GM19372 (cell line): ENCODE data around the gene TCF19.
"Not testable (repeated sequence)": the region's sequence is repeated elsewhere in the genome, so short reads cannot be mapped to it uniquely, and the experiment has no call there.

ENCODE experiments used
- ATAC-seq: cut with Tn5 transposase; IDR thresholded peaks from one replicate; pipeline ENCODE4 v1.9.1; 2021; ENCODE audit warnings: mild to moderate bottlenecking, low read depth, moderate library complexity; ENCODE audit not compliant: unreplicated experiment

TCF19 gene

DNA sequence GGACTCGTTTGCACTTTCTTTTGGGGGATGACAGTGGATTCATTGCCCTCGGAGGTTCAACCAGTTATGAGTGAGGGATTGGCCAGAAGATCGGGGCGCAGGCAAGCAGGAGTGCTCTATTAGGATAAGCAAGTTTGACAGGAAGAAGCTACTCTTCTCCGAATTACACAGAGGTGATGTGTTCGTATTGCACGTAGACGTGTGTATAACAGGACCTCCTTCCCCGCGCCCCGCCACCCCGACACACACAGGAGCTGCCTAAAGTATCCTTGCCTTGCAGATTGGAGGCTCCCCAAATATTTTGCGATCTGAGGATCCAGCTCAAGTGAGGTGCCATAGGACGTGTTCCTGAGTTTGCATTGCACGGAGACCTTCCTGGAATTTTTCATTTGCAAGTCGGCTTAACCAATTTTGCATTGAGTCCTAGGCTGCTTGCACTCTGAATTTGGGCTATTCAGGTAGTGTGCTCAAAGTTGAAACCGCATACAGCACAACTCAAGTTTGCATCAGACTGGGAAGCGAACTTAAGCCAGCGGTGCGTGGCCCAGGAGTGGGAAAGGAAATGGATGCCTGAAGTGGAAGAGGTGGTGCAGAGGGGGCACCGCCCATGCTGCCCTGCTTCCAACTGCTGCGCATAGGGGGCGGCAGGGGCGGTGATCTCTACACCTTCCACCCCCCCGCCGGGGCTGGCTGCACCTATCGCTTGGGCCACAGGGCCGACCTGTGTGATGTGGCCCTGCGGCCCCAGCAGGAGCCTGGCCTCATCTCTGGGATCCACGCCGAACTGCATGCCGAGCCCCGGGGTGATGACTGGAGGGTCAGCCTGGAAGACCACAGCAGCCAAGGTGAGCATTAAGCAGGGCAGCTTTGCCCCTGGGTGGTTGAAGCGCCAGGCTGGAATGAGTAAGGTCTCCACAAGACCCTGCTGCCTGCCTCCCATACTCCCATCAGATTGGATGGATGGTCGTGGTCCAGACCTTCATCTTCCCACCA is 770 bp downstream of the TCF19 start:
- ATAC-seq = no peak

GRCh38 chr6:31161216-31162126 is 3.1 kb downstream of the TCF19 start:
- ATAC-seq = no peak

GRCh38 chr6:31162463-31163165 is 4.2 kb downstream of the TCF19 start:
- no peak for ATAC-seq

DNA sequence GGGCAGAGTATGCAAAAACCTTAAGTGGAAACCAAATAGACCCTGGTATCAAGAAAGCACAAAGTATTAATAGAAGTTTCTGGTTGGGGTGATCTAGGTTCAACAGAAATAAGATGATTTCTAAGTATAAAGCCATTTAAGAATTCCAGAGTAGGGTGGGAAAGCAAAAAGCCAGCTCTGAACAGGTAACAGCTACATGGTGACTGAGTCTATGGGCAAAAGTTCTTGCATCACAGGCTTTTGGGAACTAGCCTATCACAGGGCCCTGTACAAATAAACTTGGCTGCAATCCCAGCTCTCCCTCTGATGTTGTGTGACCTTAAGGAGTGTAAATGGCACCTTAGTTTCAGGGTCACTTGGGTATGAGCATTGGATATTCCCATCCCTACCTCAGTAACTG is 5.5 kb downstream of the TCF19 start:
- ATAC-seq = no peak

DNA sequence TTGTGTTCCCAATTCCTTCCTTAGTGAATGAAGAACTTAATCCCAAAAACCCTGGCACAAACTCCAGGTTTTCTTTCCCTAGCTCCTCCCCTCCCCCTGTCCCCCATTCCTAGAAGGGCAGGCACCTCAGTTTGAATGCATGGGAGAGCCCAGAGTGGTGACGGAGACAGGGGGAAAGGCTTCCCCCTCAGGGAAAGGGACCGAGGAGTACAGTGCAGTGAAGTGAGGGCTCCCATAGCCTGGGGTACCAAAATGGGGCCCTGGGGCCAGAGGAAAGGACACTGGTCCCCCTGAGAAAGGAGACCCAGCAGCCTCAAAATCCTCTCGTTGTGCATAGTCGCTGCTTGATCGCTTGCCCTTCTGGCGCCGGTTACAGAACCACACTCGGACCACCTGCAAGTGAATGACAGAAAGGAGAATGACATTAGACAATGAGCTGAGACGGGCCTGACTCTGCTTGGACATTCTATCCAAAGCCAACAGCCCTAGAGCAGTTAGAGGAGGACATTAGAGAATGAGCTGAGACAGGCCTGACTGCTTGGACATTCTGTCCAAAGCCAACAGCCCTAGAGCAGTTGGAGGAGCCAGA is 6.2 kb downstream of the TCF19 start:
- ATAC-seq = not testable (repeated sequence)

GRCh38 chr6:31165064-31165832 is 6.9 kb downstream of the TCF19 start:
- peak; percentile 68 for ATAC-seq

DNA sequence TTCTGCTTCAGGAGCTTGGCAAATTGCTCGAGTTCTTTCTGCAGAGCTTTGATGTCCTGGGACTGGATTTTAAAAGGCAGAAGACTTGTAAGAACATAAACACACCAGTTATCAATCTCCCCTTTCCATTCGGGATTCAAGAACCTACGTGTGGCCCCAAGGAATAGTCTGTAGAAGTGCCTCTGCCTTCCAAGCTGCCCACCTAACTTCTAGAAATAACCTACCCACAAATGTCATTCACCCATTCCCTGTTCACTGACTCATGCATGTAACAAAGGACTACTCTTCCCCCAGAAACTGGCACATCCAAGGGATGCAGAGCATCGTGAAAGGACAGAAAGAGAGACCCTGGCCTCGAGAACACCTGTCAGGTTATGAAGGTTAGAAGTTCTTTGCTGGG is 7.6 kb downstream of the TCF19 start:
- ATAC-seq = no peak

- no peak for ATAC-seq
These were observed 10.2 kb downstream of the TCF19 start for GRCh38 chr6:31168606-31169005.

GRCh38 chr6:31169123-31169857 is 10.9 kb downstream of the TCF19 start:
- ATAC-seq = no peak

DNA sequence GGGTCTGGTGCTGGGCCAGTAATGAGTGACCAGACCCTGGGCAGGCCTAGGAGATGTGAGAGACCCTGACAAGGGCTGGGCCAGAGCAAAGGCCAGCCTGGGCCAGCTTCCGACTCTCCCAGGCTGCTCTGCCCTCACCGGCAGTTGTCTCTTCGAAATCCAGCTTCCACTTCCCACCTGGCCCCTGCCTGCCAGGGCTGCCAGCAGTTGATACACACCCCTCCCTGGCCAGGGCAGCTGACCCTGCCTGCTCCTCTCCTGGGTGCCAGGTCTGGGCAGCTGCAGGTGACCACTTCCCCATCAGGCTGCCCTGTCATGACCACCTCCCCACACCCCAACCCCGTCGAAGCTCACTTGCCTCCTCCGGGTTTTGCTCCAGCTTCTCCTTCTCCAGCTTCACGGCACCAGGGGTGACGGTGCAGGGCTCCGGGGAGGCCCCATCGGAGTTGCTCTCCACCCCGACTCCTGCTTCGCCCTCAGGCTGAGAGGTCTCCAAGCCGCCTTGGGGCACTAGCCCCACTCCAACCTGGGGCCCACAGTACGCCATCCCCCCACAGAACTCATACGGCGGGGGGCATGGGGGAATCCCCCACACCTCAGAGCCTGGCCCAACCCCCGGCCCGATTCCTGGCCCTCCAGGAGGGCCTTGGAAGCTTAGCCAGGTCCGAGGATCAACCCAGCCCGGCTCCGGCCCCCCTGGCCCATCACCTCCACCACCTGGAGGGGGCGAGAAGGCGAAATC is 11.6 kb downstream of the TCF19 start:
- not testable (repeated sequence) for ATAC-seq

GRCh38 chr6:31170600-31170881 is 12.2 kb downstream of the TCF19 start, which contains the start of gene POU5F1:
TSS of gene POU5F1 (minus strand) at chr6:31170682. CDS start at chr6:31170620, 62 bp downstream.
- no peak for ATAC-seq

DNA sequence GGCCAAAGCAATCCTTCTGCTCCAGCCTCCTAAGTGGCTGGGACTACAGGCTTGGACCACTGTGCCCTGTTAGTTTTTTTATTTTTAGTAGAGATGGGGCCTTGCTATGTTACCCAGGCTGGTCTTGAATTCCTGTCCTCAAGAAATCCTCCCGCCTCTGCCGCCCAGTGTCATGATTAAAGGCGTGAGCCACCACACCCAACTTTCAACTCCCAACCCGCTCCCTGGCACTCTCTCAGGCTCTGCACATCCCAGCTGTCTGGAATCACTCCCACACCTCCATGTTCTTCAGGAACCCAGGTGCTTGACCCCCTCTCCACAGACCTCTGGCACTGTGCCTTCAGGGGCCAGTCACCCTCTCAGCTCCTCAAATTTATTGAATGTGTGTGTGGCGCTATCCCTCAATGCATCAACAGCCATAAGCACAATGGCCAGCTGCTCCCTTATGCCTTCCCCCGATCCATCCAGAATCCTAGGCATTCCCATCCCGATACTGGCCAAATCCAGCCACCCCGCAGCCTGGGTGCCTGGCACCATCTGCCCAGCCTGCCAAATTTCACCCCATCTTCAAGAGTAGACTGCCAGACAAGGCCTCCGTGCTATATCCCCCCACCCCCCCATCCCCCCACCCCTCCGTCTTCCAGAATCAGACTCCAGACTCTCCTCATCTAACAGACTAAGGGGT is 12.7 kb downstream of the TCF19 start:
- no peak for ATAC-seq

DNA sequence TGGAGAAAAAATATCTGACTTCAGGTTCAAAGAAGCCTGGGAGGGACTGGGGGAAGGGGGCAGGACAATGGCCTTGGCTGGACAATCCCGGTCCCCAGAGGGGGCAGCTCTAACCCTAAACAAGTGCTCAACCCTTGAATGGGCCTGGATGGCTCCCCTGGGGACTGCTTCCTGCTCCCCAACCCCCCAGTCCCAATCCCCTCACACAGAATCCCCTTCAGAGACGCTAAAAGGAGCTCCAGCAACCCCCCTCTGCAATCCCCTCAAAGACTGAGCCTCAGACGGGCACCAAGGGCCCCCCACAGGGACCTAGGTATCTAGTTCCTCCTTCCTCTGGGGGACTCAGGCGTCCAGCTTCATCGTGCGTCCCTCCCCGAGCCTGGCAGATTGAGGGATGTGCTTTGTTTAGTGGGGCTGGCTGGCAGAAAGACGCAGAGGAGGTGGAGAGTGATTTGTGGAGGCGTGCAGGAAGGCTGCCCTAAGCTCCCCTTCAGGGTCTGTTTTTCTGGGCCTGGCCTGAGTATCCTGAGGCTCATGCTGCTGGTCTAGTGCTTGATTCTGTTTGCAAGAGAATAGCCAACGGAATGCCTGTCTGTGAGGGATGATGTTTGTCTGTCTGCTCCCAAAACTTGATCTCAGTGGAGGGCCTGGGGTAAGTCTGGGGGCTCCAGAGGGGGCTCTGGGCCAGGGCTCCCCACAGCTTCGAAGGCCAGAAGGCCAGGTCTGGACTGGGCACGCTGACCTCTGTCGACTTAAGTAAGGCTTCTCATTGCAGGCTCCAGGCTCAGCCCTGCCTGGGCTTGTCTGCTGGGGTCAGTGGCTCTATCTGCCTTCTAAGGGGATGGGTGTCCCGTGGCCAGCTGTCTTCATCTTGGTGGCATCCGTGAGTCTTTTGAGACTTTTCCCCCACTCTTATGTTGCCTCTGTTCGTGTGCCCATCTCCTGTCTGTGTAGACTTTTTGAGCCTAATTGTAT is 13.8 kb downstream of the TCF19 start:
- no peak for ATAC-seq

GRCh38 chr6:31172973-31173384 is 14.6 kb downstream of the TCF19 start:
- no peak for ATAC-seq

DNA sequence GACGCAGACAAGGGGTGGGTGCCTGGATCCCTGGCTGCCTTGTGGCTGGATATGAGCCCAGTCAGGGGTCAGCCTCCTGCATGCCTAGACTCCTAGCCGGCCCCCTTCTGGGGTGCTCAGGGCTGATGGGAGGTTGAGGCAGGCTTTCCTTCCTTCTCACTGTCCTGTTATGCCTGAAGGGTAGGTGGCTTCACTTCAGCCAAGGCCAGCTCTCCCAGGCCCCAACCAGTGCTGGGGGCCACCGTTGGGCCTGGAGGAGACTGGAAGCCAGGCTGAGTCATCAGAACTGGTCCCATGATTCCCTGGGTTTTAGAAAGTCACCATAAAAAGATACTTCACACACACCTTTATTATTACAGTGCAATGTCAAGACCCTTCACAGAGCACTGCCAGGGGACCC is 15.0 kb downstream of the TCF19 start:
- no peak for ATAC-seq

DNA sequence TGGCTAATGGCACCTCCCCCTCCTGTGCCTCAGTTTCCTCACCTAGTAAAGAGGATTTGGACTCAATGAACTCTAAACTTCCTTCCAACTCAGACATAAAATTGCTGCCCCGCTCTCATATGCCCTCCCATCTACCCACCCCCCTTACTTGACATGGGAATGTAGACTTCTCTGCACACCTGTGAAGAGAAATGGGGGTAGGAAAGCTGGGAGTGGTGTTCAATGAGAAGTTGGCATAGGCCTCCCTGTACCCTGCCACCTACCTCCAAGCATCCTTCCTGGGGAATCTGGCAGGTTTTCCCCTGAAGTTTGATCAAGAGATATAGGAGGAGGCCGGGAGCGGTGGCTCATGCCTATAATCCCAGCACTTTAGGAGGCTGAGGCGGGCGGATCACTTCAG is 16.0 kb downstream of the TCF19 start:
- no peak for ATAC-seq

GRCh38 chr6:31175971-31176370 is 17.6 kb downstream of the TCF19 start:
- no peak for ATAC-seq
